ENCODE measurements around the gene SCRN1. TPM values are rescaled to one million over a fixed set of nuclear protein-coding genes. Genes with fewer than 3 reads are reported as not detected.

SCRN1 gene
- total RNA-seq, 1 experiment from 2014 or later, result 88.6 TPM

DNA sequence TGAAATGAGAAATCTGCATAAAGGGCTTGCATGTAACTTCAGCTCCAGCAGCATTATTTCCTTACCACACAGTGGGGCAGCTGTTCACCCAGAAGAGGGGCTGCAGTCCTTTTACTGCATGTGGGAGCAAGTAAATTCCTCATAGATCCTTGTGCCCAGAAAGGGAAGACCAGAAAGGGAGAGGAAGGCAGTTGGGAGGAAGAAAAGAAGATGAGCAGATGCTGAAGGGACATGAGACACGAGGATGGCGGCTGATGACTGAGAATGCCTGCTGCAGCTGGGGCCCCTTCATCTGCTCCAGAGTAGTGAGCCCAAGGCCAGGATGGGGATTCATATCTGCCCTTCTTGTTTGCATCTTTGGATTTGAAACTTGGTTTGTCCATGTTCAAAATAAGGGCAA lies 102.8 kb downstream of the SCRN1 start:
- Histone ChIP-seq H3K27ac (ENCODE audit: low read length) (no peak overlapping the region), H3K4me3 (ENCODE audit: low read length) (no peak overlapping the region), H3K9ac (ENCODE audit: low read length) (no peak overlapping the region), H3K79me2 (ENCODE audit: low read length) (no peaks in the 10 kb centered on the region), H3K27me3 (ENCODE audit: low read length) (no peaks in the 10 kb centered on the region), H3K9me3 (ENCODE audit: low read length) (no peaks in the 10 kb centered on the region), H3K9me2 (replicated peaks; ENCODE audit: insufficient read depth, low read length) (no peaks in the 10 kb centered on the region), H3K36me3 (ENCODE audit: insufficient read depth, low read length) (no peaks in the 10 kb centered on the region), H2AFZ (ENCODE audit: low read length) (no peak overlapping the region), H4K20me1 (ENCODE audit: insufficient read depth, low read depth, low read length) (no peaks in the 10 kb centered on the region), H3K4me1 (ENCODE audit: low read length) (peaks cover 7% of the 10 kb centered on the region), H3K4me2 (ENCODE audit: low read depth, low read length, poor library complexity, severe bottlenecking) (no peak overlapping the region)
- DNase-seq, result no peak

DNA sequence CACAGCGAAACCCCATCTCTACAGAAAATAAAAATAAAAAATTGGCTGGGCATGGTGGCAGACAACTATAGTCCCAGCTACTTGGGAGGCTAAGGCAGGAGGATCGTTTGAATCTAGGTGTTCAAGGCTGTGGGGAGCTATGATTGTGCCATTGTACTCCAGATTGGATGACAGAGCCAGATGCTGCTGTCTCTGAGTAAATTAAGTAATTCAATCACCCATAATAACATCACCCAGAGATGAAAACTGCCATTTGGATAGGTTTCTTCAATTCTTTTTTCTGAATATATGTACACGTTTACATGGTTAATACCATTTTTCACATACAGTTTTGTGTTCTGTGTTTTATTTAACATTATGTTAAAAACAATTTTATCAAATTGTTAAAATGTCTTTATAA lies 104.0 kb downstream of the SCRN1 start:
- H4K20me1 ChIP-seq (ENCODE audit: insufficient read depth, low read depth, low read length), result no peaks in the 10 kb centered on the region
- no peaks in the 10 kb centered on the region for H3K9me2 ChIP-seq (replicated peaks; ENCODE audit: insufficient read depth, low read length)
- no peak overlapping the region for H3K4me2 ChIP-seq (ENCODE audit: low read depth, low read length, poor library complexity, severe bottlenecking)
- no peak for DNase-seq
- H3K9ac ChIP-seq (ENCODE audit: low read length), result no peak overlapping the region
- no peaks in the 10 kb centered on the region for H3K79me2 ChIP-seq (ENCODE audit: low read length)
- no peak overlapping the region for H3K4me3 ChIP-seq (ENCODE audit: low read length)
- H3K36me3 ChIP-seq (ENCODE audit: insufficient read depth, low read length), result no peaks in the 10 kb centered on the region
- no peaks in the 10 kb centered on the region for H3K27me3 ChIP-seq (ENCODE audit: low read length)
- peaks cover 7% of the 10 kb centered on the region for H3K4me1 ChIP-seq (ENCODE audit: low read length)
- no peaks in the 10 kb centered on the region for H3K9me3 ChIP-seq (ENCODE audit: low read length)
- no peak overlapping the region for H2AFZ ChIP-seq (ENCODE audit: low read length)
- H3K27ac ChIP-seq (ENCODE audit: low read length), result no peak overlapping the region

DNA sequence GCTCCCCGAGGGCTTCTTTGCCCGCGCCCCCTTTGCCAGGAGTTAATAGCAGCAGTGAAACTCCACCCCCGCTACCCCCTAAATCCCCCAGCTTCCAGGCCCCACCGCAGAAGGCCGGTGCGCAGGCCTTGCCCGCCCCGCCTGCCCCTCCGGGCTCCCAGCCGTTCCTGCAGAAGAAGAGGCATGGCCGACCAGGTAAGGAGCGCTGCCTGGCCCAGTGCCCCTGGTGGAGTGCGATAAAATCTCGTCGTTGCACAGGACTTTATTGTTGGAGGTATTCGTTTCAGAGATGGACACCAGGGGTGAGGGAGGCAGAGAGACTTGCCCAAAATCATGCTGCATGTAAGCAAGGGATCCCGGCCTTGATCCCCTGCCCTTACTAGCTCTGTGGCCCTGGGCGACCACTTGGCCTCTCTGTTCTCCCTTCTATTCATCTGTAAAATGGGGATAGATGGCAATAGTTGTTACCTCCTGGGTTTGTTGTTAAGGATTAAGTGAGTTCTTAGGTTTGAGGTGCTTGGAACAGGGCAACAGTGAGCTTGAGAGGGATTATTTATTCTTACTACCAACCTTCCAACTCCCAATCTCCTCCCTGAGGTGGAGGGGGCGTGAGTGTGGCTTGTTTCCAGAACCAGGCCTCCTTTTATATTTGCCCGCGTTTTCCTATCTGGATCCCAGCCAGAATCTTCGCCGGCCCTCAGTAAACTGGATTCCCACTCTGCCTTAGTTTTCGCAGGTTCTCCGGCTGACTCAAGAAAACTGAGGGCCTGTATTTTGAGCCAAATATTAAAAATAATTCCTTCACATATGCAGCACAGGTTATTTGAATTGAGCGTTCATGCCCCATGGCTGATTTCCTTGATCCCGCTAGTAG lies 105.0 kb downstream of the SCRN1 start:
- Histone ChIP-seq H3K27me3 (ENCODE audit: low read length) (no peaks in the 10 kb centered on the region), H3K4me1 (ENCODE audit: low read length) (peaks cover 5% of the 10 kb centered on the region), H3K4me3 (ENCODE audit: low read length) (no peak overlapping the region), H4K20me1 (ENCODE audit: insufficient read depth, low read depth, low read length) (no peaks in the 10 kb centered on the region), H3K36me3 (ENCODE audit: insufficient read depth, low read length) (no peaks in the 10 kb centered on the region), H3K79me2 (ENCODE audit: low read length) (no peaks in the 10 kb centered on the region), H3K4me2 (ENCODE audit: low read depth, low read length, poor library complexity, severe bottlenecking) (no peak overlapping the region), H3K9ac (ENCODE audit: low read length) (no peak overlapping the region), H3K9me3 (ENCODE audit: low read length) (no peaks in the 10 kb centered on the region), H3K27ac (ENCODE audit: low read length) (no peak overlapping the region), H3K9me2 (replicated peaks; ENCODE audit: insufficient read depth, low read length) (no peaks in the 10 kb centered on the region), H2AFZ (ENCODE audit: low read length) (no peak overlapping the region)
- DNase-seq, result no peak

DNA sequence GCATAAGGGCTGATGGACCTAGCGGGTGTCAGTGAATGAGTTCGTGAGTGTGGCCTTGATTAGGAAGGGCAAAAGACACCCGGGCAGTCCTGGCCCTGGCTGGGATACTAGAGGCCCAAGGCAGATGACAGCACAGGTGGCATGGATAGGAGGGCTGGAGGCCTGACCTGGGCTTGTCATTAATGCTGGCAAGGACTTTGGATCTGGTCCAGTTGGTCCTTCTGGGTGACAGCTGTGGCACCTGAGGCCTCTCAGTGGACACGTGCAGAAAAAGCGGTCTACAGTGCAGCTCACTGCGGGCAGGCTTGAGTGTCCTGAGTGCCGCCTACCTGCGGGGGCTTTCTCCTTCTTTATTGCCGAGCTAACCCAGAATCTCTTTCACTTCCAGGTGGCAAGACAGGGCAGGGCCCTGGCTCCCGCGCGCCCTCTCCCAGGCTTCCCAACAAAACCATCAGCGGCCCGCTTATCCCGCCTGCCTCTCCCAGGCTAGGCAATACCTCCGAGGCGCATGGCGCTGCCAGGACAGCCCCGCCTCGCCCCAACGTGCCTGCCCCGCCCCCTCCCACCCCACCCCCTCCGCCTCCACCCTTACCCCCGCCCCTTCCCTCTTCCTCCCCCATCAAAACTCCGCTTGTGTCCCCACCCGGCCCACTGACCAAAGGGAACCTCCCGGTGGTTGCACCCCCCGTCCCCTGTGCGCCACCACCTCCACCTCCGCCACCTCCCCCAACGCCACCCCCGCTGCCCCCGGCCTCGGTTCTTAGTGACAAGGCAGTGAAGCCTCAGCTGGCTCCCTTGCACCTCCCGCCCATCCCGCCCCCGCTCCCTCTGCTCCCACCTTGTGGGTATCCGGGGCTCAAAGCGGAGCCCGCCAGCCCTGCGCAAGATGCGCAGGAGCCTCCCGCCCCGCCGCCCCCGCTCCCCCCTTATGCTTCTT lies 105.9 kb downstream of the SCRN1 start:
- H3K9ac ChIP-seq (ENCODE audit: low read length), result no peak overlapping the region
- H3K36me3 ChIP-seq (ENCODE audit: insufficient read depth, low read length), result no peaks in the 10 kb centered on the region
- H3K4me1 ChIP-seq (ENCODE audit: low read length), result no peaks in the 10 kb centered on the region
- H4K20me1 ChIP-seq (ENCODE audit: insufficient read depth, low read depth, low read length), result no peaks in the 10 kb centered on the region
- H3K4me2 ChIP-seq (ENCODE audit: low read depth, low read length, poor library complexity, severe bottlenecking), result no peak overlapping the region
- no peak overlapping the region for H3K27ac ChIP-seq (ENCODE audit: low read length)
- no peak overlapping the region for H3K4me3 ChIP-seq (ENCODE audit: low read length)
- no peaks in the 10 kb centered on the region for H3K27me3 ChIP-seq (ENCODE audit: low read length)
- H3K9me2 ChIP-seq (replicated peaks; ENCODE audit: insufficient read depth, low read length), result no peaks in the 10 kb centered on the region
- no peak overlapping the region for H2AFZ ChIP-seq (ENCODE audit: low read length)
- no peaks in the 10 kb centered on the region for H3K9me3 ChIP-seq (ENCODE audit: low read length)
- no peaks in the 10 kb centered on the region for H3K79me2 ChIP-seq (ENCODE audit: low read length)
- no peak for DNase-seq

DNA sequence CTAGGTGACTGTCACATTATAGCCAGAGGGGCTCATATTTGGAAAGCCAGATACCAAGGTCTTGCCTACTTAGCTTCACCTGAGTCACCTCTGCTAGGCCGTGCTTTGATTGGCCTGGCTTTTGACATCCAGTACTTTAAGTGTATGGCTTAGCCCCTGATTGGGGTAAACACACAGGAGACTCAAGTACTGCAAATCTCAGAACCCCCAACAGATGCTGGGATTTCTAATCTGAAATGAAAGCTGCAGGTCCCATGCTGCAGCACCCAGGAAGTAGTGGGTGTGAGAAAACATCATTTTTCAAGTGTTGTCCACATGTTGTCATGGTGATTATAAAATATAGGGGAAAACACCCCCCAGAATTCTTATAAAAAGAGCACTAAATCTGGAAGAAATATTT lies 107.1 kb downstream of the SCRN1 start:
- Histone ChIP-seq H3K79me2 (ENCODE audit: low read length) (no peaks in the 10 kb centered on the region), H3K27ac (ENCODE audit: low read length) (no peak overlapping the region), H3K9me2 (replicated peaks; ENCODE audit: insufficient read depth, low read length) (no peaks in the 10 kb centered on the region), H4K20me1 (ENCODE audit: insufficient read depth, low read depth, low read length) (no peaks in the 10 kb centered on the region), H3K4me1 (ENCODE audit: low read length) (peaks cover 3% of the 10 kb centered on the region; the same call in 1 of the 2 replicates), H2AFZ (ENCODE audit: low read length) (no peak overlapping the region), H3K4me3 (ENCODE audit: low read length) (no peak overlapping the region), H3K36me3 (ENCODE audit: insufficient read depth, low read length) (no peaks in the 10 kb centered on the region), H3K9ac (ENCODE audit: low read length) (no peak overlapping the region), H3K27me3 (ENCODE audit: low read length) (no peaks in the 10 kb centered on the region), H3K4me2 (ENCODE audit: low read depth, low read length, poor library complexity, severe bottlenecking) (no peak overlapping the region), H3K9me3 (ENCODE audit: low read length) (no peaks in the 10 kb centered on the region)
- DNase-seq, result no peak

DNA sequence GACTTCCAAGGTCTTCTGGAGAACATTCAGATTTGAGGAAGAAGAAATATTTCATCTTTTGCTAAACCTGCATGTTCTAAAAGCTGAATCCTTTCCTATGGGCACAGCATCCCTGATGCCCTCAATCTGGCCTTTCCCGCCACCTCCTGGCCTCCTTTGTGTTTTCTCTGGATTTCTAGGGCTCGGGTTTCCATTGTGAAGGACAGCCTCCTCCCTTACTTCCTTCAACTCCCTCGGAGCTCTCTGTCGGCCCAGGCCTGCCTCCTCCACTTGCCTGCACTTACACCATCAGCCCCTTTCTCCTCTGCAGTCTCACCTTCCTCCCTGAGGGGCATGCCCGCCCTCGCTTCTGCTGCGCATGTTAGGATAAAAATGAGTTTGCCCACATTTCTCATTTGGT lies 107.9 kb downstream of the SCRN1 start:
- Histone ChIP-seq H3K4me3 (ENCODE audit: low read length) (no peak overlapping the region), H3K36me3 (ENCODE audit: insufficient read depth, low read length) (no peaks in the 10 kb centered on the region), H2AFZ (ENCODE audit: low read length) (no peak overlapping the region), H3K9ac (ENCODE audit: low read length) (no peak overlapping the region), H3K79me2 (ENCODE audit: low read length) (no peaks in the 10 kb centered on the region), H3K4me1 (ENCODE audit: low read length) (peaks cover 3% of the 10 kb centered on the region; the same call in 1 of the 2 replicates), H3K27me3 (ENCODE audit: low read length) (no peaks in the 10 kb centered on the region), H3K27ac (ENCODE audit: low read length) (no peak overlapping the region), H3K9me3 (ENCODE audit: low read length) (no peaks in the 10 kb centered on the region), H4K20me1 (ENCODE audit: insufficient read depth, low read depth, low read length) (no peaks in the 10 kb centered on the region), H3K9me2 (replicated peaks; ENCODE audit: insufficient read depth, low read length) (no peaks in the 10 kb centered on the region), H3K4me2 (ENCODE audit: low read depth, low read length, poor library complexity, severe bottlenecking) (no peak overlapping the region)
- DNase-seq, result no peak

DNA sequence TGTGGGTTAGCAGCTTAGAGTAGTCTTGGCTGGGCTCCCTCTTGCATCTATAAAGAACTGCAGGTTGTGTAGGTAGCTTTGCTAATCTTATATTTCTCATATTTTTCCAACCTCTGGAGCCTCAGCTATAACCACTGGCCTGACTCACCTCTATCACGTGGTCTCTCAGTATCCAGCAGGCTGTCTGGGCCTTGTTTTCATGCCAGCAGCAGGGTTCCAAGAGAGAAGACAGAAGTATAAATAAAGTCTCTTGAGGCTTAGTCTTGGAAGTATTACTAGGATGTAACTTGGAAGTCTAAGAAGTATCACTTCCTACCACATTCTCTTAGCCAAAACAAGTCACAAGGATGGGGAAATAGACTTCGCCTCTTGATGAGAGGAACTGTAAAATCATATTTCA lies 110.0 kb downstream of the SCRN1 start:
- Histone ChIP-seq H3K27me3 (ENCODE audit: low read length) (no peaks in the 10 kb centered on the region), H3K9me3 (ENCODE audit: low read length) (no peaks in the 10 kb centered on the region), H3K27ac (ENCODE audit: low read length) (no peak overlapping the region), H3K9me2 (replicated peaks; ENCODE audit: insufficient read depth, low read length) (no peaks in the 10 kb centered on the region), H3K79me2 (ENCODE audit: low read length) (no peaks in the 10 kb centered on the region), H3K4me2 (ENCODE audit: low read depth, low read length, poor library complexity, severe bottlenecking) (no peak overlapping the region), H2AFZ (ENCODE audit: low read length) (no peak overlapping the region), H3K4me3 (ENCODE audit: low read length) (no peak overlapping the region), H4K20me1 (ENCODE audit: insufficient read depth, low read depth, low read length) (no peaks in the 10 kb centered on the region), H3K36me3 (ENCODE audit: insufficient read depth, low read length) (no peaks in the 10 kb centered on the region), H3K4me1 (ENCODE audit: low read length) (peaks cover 3% of the 10 kb centered on the region; the same call in 1 of the 2 replicates), H3K9ac (ENCODE audit: low read length) (no peak overlapping the region)
- DNase-seq, result no peak

DNA sequence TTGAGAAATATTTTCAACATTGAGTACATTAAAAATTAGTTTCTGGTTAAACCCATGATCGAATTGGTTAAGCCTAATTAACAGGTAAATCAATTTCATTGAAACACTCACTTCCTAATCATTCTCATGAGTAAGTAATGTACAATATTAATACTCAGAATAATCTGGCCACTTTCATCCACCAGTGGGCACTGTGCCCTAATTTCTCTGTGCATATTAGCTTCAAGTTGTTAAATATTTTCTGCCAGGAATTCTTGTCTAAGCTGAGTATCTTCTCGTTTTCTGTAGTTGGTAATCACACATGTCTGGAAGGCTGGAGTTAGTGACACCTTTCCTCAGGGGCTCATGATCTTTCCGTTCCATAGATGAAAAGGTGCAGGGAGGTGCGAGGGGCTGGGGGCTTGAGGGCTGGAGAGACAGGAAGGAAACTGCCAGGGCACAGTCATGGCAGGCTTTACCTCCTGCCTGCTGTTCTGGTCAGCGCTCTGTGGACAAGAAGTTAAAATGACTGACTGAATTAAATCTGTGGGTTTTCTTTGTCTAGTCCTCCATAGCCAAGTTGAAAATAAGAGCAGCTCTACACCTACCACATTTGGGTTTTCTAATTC lies 111.4 kb downstream of the SCRN1 start:
- peak overlapping the region; percentile 21; the same call in 1 of the 2 replicates for H3K9ac ChIP-seq (ENCODE audit: low read length)
- H3K27ac ChIP-seq (ENCODE audit: low read length), result no peak overlapping the region
- no peaks in the 10 kb centered on the region for H3K9me3 ChIP-seq (ENCODE audit: low read length)
- peak overlapping the region; percentile 53 for H3K4me2 ChIP-seq (ENCODE audit: low read depth, low read length, poor library complexity, severe bottlenecking)
- peaks cover 3% of the 10 kb centered on the region; the same call in 1 of the 2 replicates for H3K4me1 ChIP-seq (ENCODE audit: low read length)
- peak; percentile 85 for DNase-seq
- no peaks in the 10 kb centered on the region for H3K27me3 ChIP-seq (ENCODE audit: low read length)
- H3K79me2 ChIP-seq (ENCODE audit: low read length), result no peaks in the 10 kb centered on the region
- H3K9me2 ChIP-seq (replicated peaks; ENCODE audit: insufficient read depth, low read length), result no peaks in the 10 kb centered on the region
- peak overlapping the region; percentile 39; the same call in 1 of the 2 replicates for H2AFZ ChIP-seq (ENCODE audit: low read length)
- no peaks in the 10 kb centered on the region for H3K36me3 ChIP-seq (ENCODE audit: insufficient read depth, low read length)
- H3K4me3 ChIP-seq (ENCODE audit: low read length), result no peak overlapping the region
- H4K20me1 ChIP-seq (ENCODE audit: insufficient read depth, low read depth, low read length), result no peaks in the 10 kb centered on the region
